T-helper 1 cell (primary cell): ENCODE data around the gene EIF3L.

Experiments
- DNase-seq, 5 donors: peaks; one replicate each; pipeline ENCODE4 v3.0.0-alpha.2; 2012 to 2020

Gene EIF3L

DNA sequence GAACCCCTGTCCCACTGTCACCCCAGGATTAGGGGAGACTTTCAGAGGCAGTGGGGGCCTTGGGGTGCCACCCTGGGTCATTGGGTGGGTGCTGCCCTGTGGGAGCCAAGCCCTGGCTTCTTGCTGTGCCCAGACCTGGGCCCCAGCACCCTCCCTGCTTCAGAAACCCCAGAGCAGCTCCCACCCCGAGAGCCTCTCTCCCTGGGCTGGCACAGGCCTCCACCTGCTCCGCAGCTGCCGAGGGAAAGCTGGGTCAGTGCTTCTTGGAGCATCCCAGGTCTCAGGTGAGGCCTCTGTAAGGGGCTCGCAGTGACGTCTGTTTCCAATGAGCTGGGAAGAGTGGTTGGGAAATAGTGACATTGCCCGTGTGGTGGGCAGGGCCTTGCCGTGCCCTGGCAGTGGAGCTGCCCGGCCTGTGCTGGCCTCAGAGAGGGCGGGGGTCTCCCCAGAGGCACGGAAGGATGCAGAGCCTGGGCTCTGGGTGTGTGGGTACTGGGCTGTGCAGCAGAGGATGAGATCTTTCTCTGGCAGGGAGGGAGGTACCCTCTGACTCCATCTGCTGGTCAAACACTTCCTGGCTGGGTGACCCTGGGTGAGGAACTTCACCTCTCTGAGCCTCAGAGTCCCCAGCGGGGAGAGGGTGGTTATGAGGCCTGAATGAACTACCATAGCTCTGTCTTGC lies 81.2 kb downstream of the EIF3L start:
- DNase-seq: no peak

- DNase-seq: no peak
Observed at GRCh38 chr22:37930952-37931440, 81.8 kb downstream of the EIF3L start.

- no peak for DNase-seq
Observed at GRCh38 chr22:37931893-37932389, 82.7 kb downstream of the EIF3L start.

DNA sequence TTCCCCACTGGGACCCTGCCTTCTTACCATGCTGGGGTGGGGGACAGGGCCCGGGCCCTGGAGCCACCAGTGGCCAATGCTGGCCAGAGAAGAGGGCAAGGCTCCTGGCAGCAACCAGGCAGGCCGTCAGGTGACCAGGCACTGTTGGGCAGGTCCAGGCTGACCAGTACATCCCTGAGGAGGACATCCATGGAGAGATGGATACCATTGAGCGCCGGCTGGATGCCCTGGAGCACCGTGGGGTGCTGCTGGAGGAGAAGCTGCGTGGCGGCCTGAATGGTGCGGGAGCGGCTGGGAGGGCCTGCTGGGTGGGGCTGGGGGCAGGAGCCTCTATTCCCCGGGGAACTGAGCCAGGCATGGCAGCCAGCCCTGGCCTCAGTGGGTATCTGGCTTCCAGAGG lies 83.2 kb downstream of the EIF3L start:
- no peak for DNase-seq

- DNase-seq: no peak
Observed at GRCh38 chr22:37932821-37933578, 83.8 kb downstream of the EIF3L start.

GRCh38 chr22:37933711-37934376 lies 84.6 kb downstream of the EIF3L start:
- peak; percentile 59 to 84 (median 67) for DNase-seq
